Tibial nerve (tissue), 4 donors: Measurements from ENCODE around the gene FCER2.

Experiments
- CTCF ChIP-seq, 5 experiments: fragments of 200-600 bp in 3 of 5; fragments of 450-650 bp in 2 of 5; sonication (generic) in 3 of 5; IDR thresholded peaks; one replicate each; pipeline ENCODE4 v1.5.1; 2016 to 2019; ENCODE audit warnings: antibody characterized with exemption in 5 of 5, mild to moderate bottlenecking in 3 of 5, moderate library complexity in 2 of 5
- EP300 ChIP-seq, 2 donors: sonication (generic); formaldehyde crosslinking; IDR thresholded peaks; one replicate each; pipeline ENCODE4 v1.6.1; 2017; ENCODE audit warnings: antibody characterized with exemption in 2 of 2, mild to moderate bottlenecking in 1 of 2

GRCh38 chr19:7662657-7663056, 39.3 kb downstream of the FCER2 start:
- TF ChIP-seq EP300 (IDR thresholded peaks at IDR 0.05) (no peak), CTCF (IDR thresholded peaks at IDR 0.05) (no peak)
